HCT116 (cell line): ENCODE data around the gene PIGW. TPM values are rescaled to one million over a fixed set of nuclear protein-coding genes. Genes with fewer than 3 reads are reported as not detected.

Source experiments
- ATAC-seq: fragments of 200-7000 bp; cut with Tn5 transposase; 2 replicates; pipeline ENCODE4 v1.9.1; 2020; ENCODE audit warnings: mild to moderate bottlenecking, moderate library complexity
- BruUV-seq: library from RNA; stranded (reverse); fragments of 400-500 nt; replicated peaks from 2 replicates; lab custom pipeline; 2021; lab: Mats Ljungman, UMichigan
- CTCF ChIA-PET: fragments of 300-600 bp; sonication (Branson Sonifier 250); formaldehyde crosslinking; loops from one replicate; lab custom pipeline; 2021; ENCODE audit warnings: antibody characterized with exemption; lab: Charles Lee
- POLR2A ChIA-PET: fragments of 300-600, 350-600 bp; sonication (Branson Sonifier 250); formaldehyde crosslinking; loops from one replicate; lab custom pipeline; 2021; ENCODE audit warnings: antibody characterized with exemption; lab: Charles Lee
- RAD21 ChIA-PET, 2 experiments: fragments of 300-600 bp; sonication (Branson Sonifier 250); formaldehyde crosslinking; loops; one replicate each; lab custom pipeline; 2023; ENCODE audit warnings: low total read pairs in 2 of 2; ENCODE audit not compliant: uncharacterized antibody in 2 of 2, unreplicated experiment in 2 of 2, low non-redundant PET in 1 of 2; lab: Charles Lee
- DNase-seq: peaks from one replicate; pipeline ENCODE4 v3.0.0-alpha.2; 2010; ENCODE audit warnings: low read depth, low spot score
- H2AFZ ChIP-seq: fragments of 200-600 bp; shearing (Covaris generic), sonication (generic); 2 replicates; pipeline ENCODE4 v1.6.1; 2017; ENCODE audit warnings: low read depth, mixed run types, mixed read lengths, antibody characterized with exemption, low read length; ENCODE audit not compliant: poor library complexity, severe bottlenecking
- H3K27ac ChIP-seq: 2 replicates; pipeline ENCODE4 v1.5.1; 2012; ENCODE audit warnings: low read depth, low read length
- H3K27me3 ChIP-seq: fragments of 200-600 bp; sonication (generic); 2 replicates; pipeline ENCODE4 v1.6.1; 2016; ENCODE audit warnings: mixed run types, low read length, mixed read lengths; ENCODE audit not compliant: insufficient read depth
- H3K36me3 ChIP-seq, 2 experiments: fragments of 200-500 bp in 1 of 2; fragments of 200-600 bp in 1 of 2; sonication (Bioruptor generic) in 1 of 2; sonication (generic) in 1 of 2; 2 replicates each; pipeline versions ENCODE4 v1.5.1 to v1.6.1; 2014 to 2016; ENCODE audit warnings: low read length in 2 of 2, inconsistent platforms in 1 of 2, mixed read lengths in 1 of 2, mixed run types in 1 of 2; ENCODE audit not compliant: insufficient read depth in 2 of 2, control insufficient read depth in 1 of 2
- H3K4me1 ChIP-seq, 2 experiments: fragments of 200-600 bp in 1 of 2; sonication (generic) in 1 of 2; 2 replicates each; pipeline versions ENCODE4 v1.5.1 to v1.6.1; 2012 to 2017; ENCODE audit warnings: low read length in 2 of 2, inconsistent platforms in 1 of 2, mild to moderate bottlenecking in 1 of 2, mixed read lengths in 1 of 2, mixed run types in 1 of 2, moderate library complexity in 1 of 2; ENCODE audit not compliant: insufficient read depth in 2 of 2, control insufficient read depth in 1 of 2
- H3K4me2 ChIP-seq: fragments of 200-600 bp; sonication (generic); 2 replicates; pipeline ENCODE4 v1.6.1; 2017; ENCODE audit warnings: mixed run types, low read length, mixed read lengths
- H3K4me3 ChIP-seq, 2 experiments: fragments of 200-600 bp in 1 of 2; sonication (generic) in 1 of 2; replicated peaks in 1 of 2; 2 replicates each; pipeline ENCODE4 v1.5.1; 2011 to 2016; ENCODE audit warnings: low read length in 2 of 2, control low read depth in 1 of 2, low read depth in 1 of 2, mild to moderate bottlenecking in 1 of 2, mixed read lengths in 1 of 2, mixed run types in 1 of 2
- H3K79me2 ChIP-seq: fragments of 200-600 bp; sonication (generic); 2 replicates; pipeline ENCODE4 v1.6.1; 2017; ENCODE audit warnings: mild to moderate bottlenecking, mixed run types, low read length, moderate library complexity, mixed read lengths; ENCODE audit not compliant: insufficient read depth
- H3K9ac ChIP-seq: fragments of 200-600 bp; sonication (generic); 2 replicates; pipeline ENCODE4 v1.6.1; 2016; ENCODE audit warnings: low read length, mixed read lengths
- H3K9me2 ChIP-seq: fragments of 200-600 bp; sonication (generic), shearing (Covaris generic); 2 replicates; pipeline ENCODE4 v1.6.1; 2017; ENCODE audit warnings: mixed run types, mild to moderate bottlenecking, moderate library complexity; ENCODE audit not compliant: insufficient read depth
- H3K9me3 ChIP-seq, 2 experiments: fragments of 200-500 bp in 1 of 2; fragments of 200-600 bp in 1 of 2; sonication (Bioruptor generic) in 1 of 2; sonication (generic) in 1 of 2; 2 replicates each; pipeline ENCODE4 v1.6.1; 2014 to 2017; ENCODE audit warnings: low read length in 2 of 2, mixed read lengths in 2 of 2, inconsistent platforms in 1 of 2, low read depth in 1 of 2, mild to moderate bottlenecking in 1 of 2, mixed run types in 1 of 2, moderate library complexity in 1 of 2; ENCODE audit not compliant: control insufficient read depth in 1 of 2, insufficient read depth in 1 of 2
- H4K20me1 ChIP-seq: fragments of 200-600 bp; sonication (generic), shearing (Covaris generic); 2 replicates; pipeline ENCODE4 v1.6.1; 2017; ENCODE audit warnings: mixed run types, mild to moderate bottlenecking, moderate library complexity; ENCODE audit not compliant: insufficient read depth
- EZH2 ChIP-seq: fragments of 200-600 bp; sonication (generic); IDR thresholded peaks from 2 replicates; pipeline ENCODE4 v1.6.1; 2017; ENCODE audit warnings: antibody characterized with exemption, mixed run types
- EZH2phosphoT487 ChIP-seq: fragments of 200-600 bp; IDR thresholded peaks from 2 replicates; pipeline ENCODE4 v1.6.1; 2018; ENCODE audit warnings: antibody characterized with exemption, borderline replicate concordance
- FOSL1 ChIP-seq: IDR thresholded peaks from 2 replicates; pipeline ENCODE4 v1.6.1; 2012; ENCODE audit warnings: low read depth
- POLR2A ChIP-seq: IDR thresholded peaks from 2 replicates; pipeline ENCODE4 v1.7.0; 2011; ENCODE audit warnings: borderline replicate concordance; ENCODE audit not compliant: insufficient read depth, insufficient read length; ENCODE audit errors: extremely low read depth
- POLR2AphosphoS5 ChIP-seq: IDR thresholded peaks from 2 replicates; pipeline ENCODE4 v1.6.1; 2011; ENCODE audit warnings: mild to moderate bottlenecking, low read depth, low read length, moderate library complexity
- REST ChIP-seq: IDR thresholded peaks from 2 replicates; pipeline ENCODE4 v1.6.1; 2012; ENCODE audit warnings: low read depth
- intact Hi-C: fragments of 100-400 bp; cut with micrococcal nuclease; formaldehyde crosslinking; loops from 2 replicates; pipeline ENCODE4 v1.10.0; 2022
- total RNA-seq: library from RNA; stranded (reverse); gene quantifications from one replicate; pipeline ENCODE4 v1.2.1, GENCODE V29; 2021; ENCODE audit not compliant: unreplicated experiment

PIGW gene
- total RNA-seq, 1 experiment from 2014 or later, result 16.4 TPM

DNA sequence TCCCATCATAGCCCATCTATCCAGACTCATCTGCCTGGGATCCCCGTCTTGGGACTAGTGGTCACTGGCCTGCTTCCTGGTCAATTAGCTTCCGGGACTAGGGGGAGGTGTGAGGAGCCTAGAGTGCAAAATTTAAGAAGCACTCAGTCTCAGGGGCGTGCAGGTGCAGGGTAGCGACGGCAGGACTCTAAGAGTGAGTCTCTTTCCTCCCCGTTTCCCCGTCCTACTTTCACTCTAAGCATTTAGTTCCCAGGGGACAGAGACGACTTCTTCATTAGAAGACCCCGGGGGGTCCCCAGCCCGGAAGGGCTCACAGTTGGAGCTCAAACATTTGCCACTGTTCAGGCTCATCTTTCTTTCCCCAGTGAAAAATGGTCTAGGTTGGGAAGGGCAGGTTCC lies 49.0 kb upstream of the PIGW start:
- Histone ChIP-seq H3K27me3 (no peaks in the 10 kb centered on the region), H3K36me3 (peaks cover 0 to 2% of the 10 kb centered on the region in 2 experiments; a peak in 2 of 4 replicates), H3K4me2 (peak overlapping the region; percentile 75), H3K79me2 (peaks cover 36% of the 10 kb centered on the region), H3K9me3 (no peaks in the 10 kb centered on the region; a peak in 1 of 4 replicates), H3K4me3 (peak overlapping the region; percentile 91 to 95), H3K4me1 (peaks cover 4 to 24% of the 10 kb centered on the region in 2 experiments; a peak in 3 of 4 replicates), H3K27ac (no peak overlapping the region), H3K9me2 (no peaks in the 10 kb centered on the region), H4K20me1 (no peaks in the 10 kb centered on the region), H2AFZ (peak overlapping the region; percentile 85), H3K9ac (peak overlapping the region; percentile 34; the same call in 1 of the 2 replicates)
- BruUV-seq, result no TSS peak
- POLR2A ChIA-PET, result interaction anchor here (1.0 to 1.4 kb wide), 2 partner anchors 49 to 59 kb away, joined by 4 read pairs; partner anchors contain the start of genes GGNBP2 and PIGW
- TF ChIP-seq FOSL1, result no peak
- no peak for TF ChIP-seq POLR2AphosphoS5
- TF ChIP-seq POLR2A, result no peak
- no peak for TF ChIP-seq EZH2phosphoT487
- TF ChIP-seq REST, result no peak
- no peak for TF ChIP-seq EZH2
- DNase-seq (no peak), ATAC-seq (no peak)
- CTCF ChIA-PET, result interaction anchor here (1.6 kb wide), 1 partner anchor 48 kb away, joined by 4 read pairs; the partner anchor contains the start of genes MYO19 and PIGW
- intact Hi-C loops, result no loop called here
- RAD21 ChIA-PET, result no interaction called here
